ENCODE measurements around the gene ASB16. TPM values are rescaled to one million over a fixed set of nuclear protein-coding genes. Genes with fewer than 3 reads are reported as not detected.

ASB16 gene
- total RNA-seq, 1 donor from 2014 or later: not detected

GRCh38 chr17:44211281-44212265 lies 41.1 kb downstream of the ASB16 start:
- Mint-ChIP-seq H3K36me3 (ENCODE audit: low read depth, unreplicated experiment) (peaks cover 43% of the 10 kb centered on the region), H3K9me3 (ENCODE audit: unreplicated experiment) (no peaks in the 10 kb centered on the region), H3K27me3 (ENCODE audit: unreplicated experiment) (peaks cover 23% of the 10 kb centered on the region), H3K4me3 (ENCODE audit: unreplicated experiment) (no peak overlapping the region), H3K27ac (ENCODE audit: unreplicated experiment) (no peak overlapping the region), H3K4me1 (ENCODE audit: unreplicated experiment) (peaks cover 11% of the 10 kb centered on the region)
- DNase-seq (ENCODE audit: low spot score): no peak
- no peak for TF ChIP-seq CTCF (IDR thresholded peaks at IDR 0.05; ENCODE audit: unreplicated experiment)

GRCh38 chr17:44212507-44213402 lies 42.3 kb downstream of the ASB16 start:
- Mint-ChIP-seq H3K9me3 (ENCODE audit: unreplicated experiment) (no peaks in the 10 kb centered on the region), H3K4me1 (ENCODE audit: unreplicated experiment) (peaks cover 21% of the 10 kb centered on the region), H3K27ac (ENCODE audit: unreplicated experiment) (no peak overlapping the region), H3K4me3 (ENCODE audit: unreplicated experiment) (no peak overlapping the region), H3K27me3 (ENCODE audit: unreplicated experiment) (peaks cover 29% of the 10 kb centered on the region), H3K36me3 (ENCODE audit: low read depth, unreplicated experiment) (peaks cover 46% of the 10 kb centered on the region)
- no peak for TF ChIP-seq CTCF (IDR thresholded peaks at IDR 0.05; ENCODE audit: unreplicated experiment)
- DNase-seq (ENCODE audit: low spot score): no peak

GRCh38 chr17:44213403-44214229 lies 43.1 kb downstream of the ASB16 start:
- Mint-ChIP-seq H3K27me3 (ENCODE audit: unreplicated experiment) (peaks cover 31% of the 10 kb centered on the region), H3K9me3 (ENCODE audit: unreplicated experiment) (no peaks in the 10 kb centered on the region), H3K4me1 (ENCODE audit: unreplicated experiment) (peaks cover 18% of the 10 kb centered on the region), H3K27ac (ENCODE audit: unreplicated experiment) (peak overlapping the region; percentile 67), H3K36me3 (ENCODE audit: low read depth, unreplicated experiment) (peaks cover 40% of the 10 kb centered on the region), H3K4me3 (ENCODE audit: unreplicated experiment) (peak overlapping the region; percentile 80)
- no peak for DNase-seq (ENCODE audit: low spot score)
- TF ChIP-seq CTCF (IDR thresholded peaks at IDR 0.05; ENCODE audit: unreplicated experiment): no peak

- Mint-ChIP-seq H3K27me3 (ENCODE audit: unreplicated experiment) (peaks cover 31% of the 10 kb centered on the region), H3K4me1 (ENCODE audit: unreplicated experiment) (peaks cover 18% of the 10 kb centered on the region), H3K9me3 (ENCODE audit: unreplicated experiment) (no peaks in the 10 kb centered on the region), H3K4me3 (ENCODE audit: unreplicated experiment) (peak overlapping the region; percentile 80), H3K36me3 (ENCODE audit: low read depth, unreplicated experiment) (peaks cover 37% of the 10 kb centered on the region), H3K27ac (ENCODE audit: unreplicated experiment) (peak overlapping the region; percentile 67)
- no peak for DNase-seq (ENCODE audit: low spot score)
- TF ChIP-seq CTCF (IDR thresholded peaks at IDR 0.05; ENCODE audit: unreplicated experiment): no peak
Observed at GRCh38 chr17:44214230-44214494, 43.7 kb downstream of the ASB16 start.
